ENCODE measurements around the gene CAMK2D. TPM values are rescaled to one million over a fixed set of nuclear protein-coding genes. Genes with fewer than 3 reads are reported as not detected.

CAMK2D gene
- total RNA-seq, 2 experiments from 2014 or later, result 104 to 120 TPM

DNA sequence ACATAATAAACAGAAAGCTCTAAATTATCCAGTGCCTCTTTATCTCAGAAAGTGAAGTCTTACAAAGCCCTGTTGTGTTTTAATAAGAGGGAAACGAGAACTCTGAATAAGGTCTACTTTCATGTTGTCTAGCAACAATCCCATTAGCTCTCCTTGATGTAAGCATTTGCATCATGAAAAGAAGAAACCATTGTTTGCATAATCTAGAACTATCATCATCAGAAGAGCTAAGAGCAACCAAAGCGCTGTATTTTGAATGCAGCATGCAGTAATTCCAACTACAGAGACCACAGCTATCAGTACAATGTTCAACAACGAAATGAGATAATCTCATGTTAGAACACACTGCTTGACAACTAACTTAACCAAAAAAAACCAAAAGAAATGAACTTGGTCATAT, 257.1 kb downstream of the CAMK2D start:
- DNase-seq (ENCODE audit: low spot score), result no peak
- ChIA-PET CTCF (ENCODE audit: unreplicated experiment) (no interaction called here), POLR2A (no interaction called here)
- no peak for TF ChIP-seq EZH2phosphoT487 (IDR thresholded peaks at IDR 0.05; ENCODE audit: borderline replicate concordance, low read depth, low read length)
- TF ChIP-seq CTCF (conservative IDR thresholded peaks at IDR 0.05; ENCODE audit: low read length), result no peak
- Histone ChIP-seq H3K9me2 (ENCODE audit: insufficient read depth, low read length) (no peaks in the 10 kb centered on the region), H2AFZ (ENCODE audit: low read length) (no peak overlapping the region), H3K4me2 (ENCODE audit: low read length) (no peak overlapping the region), H3K4me3 (ENCODE audit: low read depth, low read length, poor library complexity, severe bottlenecking) (no peak overlapping the region), H3K27ac (ENCODE audit: low read depth, low read length, poor library complexity, severe bottlenecking) (no peak overlapping the region), H3K4me1 (ENCODE audit: insufficient read depth, low read length, poor library complexity, severe bottlenecking) (peaks cover 7% of the 10 kb centered on the region), H4K20me1 (ENCODE audit: insufficient read depth, low read length) (no peaks in the 10 kb centered on the region), H3K9me3 (ENCODE audit: low read length) (no peaks in the 10 kb centered on the region), H3K36me3 (ENCODE audit: insufficient read depth, low read length) (peaks cover 83% of the 10 kb centered on the region), H3K79me2 (ENCODE audit: insufficient read depth, low read depth, low read length) (no peaks in the 10 kb centered on the region)
- intact Hi-C loops (cut with micrococcal nuclease; ENCODE audit: unreplicated experiment), result no loop called here
- no TSS peak for BruUV-seq (replicated peaks)

DNA sequence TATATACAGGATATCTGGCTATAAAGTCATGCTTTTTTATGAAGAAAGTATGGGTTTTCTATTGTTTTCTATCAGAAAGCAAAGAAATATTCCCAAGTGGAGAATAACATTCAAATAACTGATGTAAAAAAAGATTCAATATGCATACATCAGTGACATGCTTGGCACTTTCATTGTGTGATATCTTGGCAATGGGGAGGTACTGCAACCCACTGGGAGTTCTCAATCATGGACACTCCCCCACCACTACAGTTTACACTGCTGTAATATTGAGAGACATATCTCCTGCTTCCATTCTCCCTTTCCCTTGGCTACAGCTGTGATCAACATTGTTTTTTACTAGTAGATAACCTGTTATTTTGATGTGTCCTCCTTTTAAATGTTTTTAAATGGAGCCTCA, 257.8 kb downstream of the CAMK2D start:
- TF ChIP-seq EZH2phosphoT487 (IDR thresholded peaks at IDR 0.05; ENCODE audit: borderline replicate concordance, low read depth, low read length), result no peak
- TF ChIP-seq CTCF (conservative IDR thresholded peaks at IDR 0.05; ENCODE audit: low read length), result no peak
- peaks cover 84% of the 10 kb centered on the region for H3K36me3 ChIP-seq (ENCODE audit: insufficient read depth, low read length)
- ChIA-PET CTCF (ENCODE audit: unreplicated experiment) (no interaction called here), POLR2A (no interaction called here)
- H2AFZ ChIP-seq (ENCODE audit: low read length), result no peak overlapping the region
- H3K27ac ChIP-seq (ENCODE audit: low read depth, low read length, poor library complexity, severe bottlenecking), result no peak overlapping the region
- intact Hi-C loops (cut with micrococcal nuclease; ENCODE audit: unreplicated experiment), result no loop called here
- H3K9me2 ChIP-seq (ENCODE audit: insufficient read depth, low read length), result no peaks in the 10 kb centered on the region
- no TSS peak for BruUV-seq (replicated peaks)
- no peaks in the 10 kb centered on the region for H3K9me3 ChIP-seq (ENCODE audit: low read length)
- no peaks in the 10 kb centered on the region for H4K20me1 ChIP-seq (ENCODE audit: insufficient read depth, low read length)
- H3K4me1 ChIP-seq (ENCODE audit: insufficient read depth, low read length, poor library complexity, severe bottlenecking), result peaks cover 7% of the 10 kb centered on the region
- no peak for DNase-seq (ENCODE audit: low spot score)
- H3K79me2 ChIP-seq (ENCODE audit: insufficient read depth, low read depth, low read length), result no peaks in the 10 kb centered on the region
- no peak overlapping the region for H3K4me3 ChIP-seq (ENCODE audit: low read depth, low read length, poor library complexity, severe bottlenecking)
- no peak overlapping the region for H3K4me2 ChIP-seq (ENCODE audit: low read length)

- Histone ChIP-seq H3K4me1 (ENCODE audit: insufficient read depth, low read length, poor library complexity, severe bottlenecking) (peaks cover 7% of the 10 kb centered on the region), H3K9me3 (ENCODE audit: low read length) (no peaks in the 10 kb centered on the region), H3K9me2 (ENCODE audit: insufficient read depth, low read length) (no peaks in the 10 kb centered on the region), H3K79me2 (ENCODE audit: insufficient read depth, low read depth, low read length) (no peaks in the 10 kb centered on the region), H3K4me2 (ENCODE audit: low read length) (no peak overlapping the region), H3K27ac (ENCODE audit: low read depth, low read length, poor library complexity, severe bottlenecking) (no peak overlapping the region), H3K36me3 (ENCODE audit: insufficient read depth, low read length) (peaks cover 84% of the 10 kb centered on the region), H3K4me3 (ENCODE audit: low read depth, low read length, poor library complexity, severe bottlenecking) (no peak overlapping the region), H4K20me1 (ENCODE audit: insufficient read depth, low read length) (no peaks in the 10 kb centered on the region), H2AFZ (ENCODE audit: low read length) (no peak overlapping the region)
- intact Hi-C loops (cut with micrococcal nuclease; ENCODE audit: unreplicated experiment), result no loop called here
- TF ChIP-seq CTCF (conservative IDR thresholded peaks at IDR 0.05; ENCODE audit: low read length), result no peak
- no peak for TF ChIP-seq EZH2phosphoT487 (IDR thresholded peaks at IDR 0.05; ENCODE audit: borderline replicate concordance, low read depth, low read length)
- BruUV-seq (replicated peaks), result no TSS peak
- ChIA-PET POLR2A (no interaction called here), CTCF (ENCODE audit: unreplicated experiment) (no interaction called here)
- DNase-seq (ENCODE audit: low spot score), result no peak
These were observed 258.6 kb downstream of the CAMK2D start for GRCh38 chr4:113502906-113503305.

Data from OCI-LY7 (cell line).